Endothelial cell (in vitro differentiated cells): ENCODE data around the gene FAM163A. TPM values are rescaled to one million over a fixed set of nuclear protein-coding genes. Genes with fewer than 3 reads are reported as not detected.

Experiments
- DNase-seq: peaks from one replicate; pipeline ENCODE4 v3.0.0; 2021; ENCODE audit warnings: low spot score
- H3K27ac Mint-ChIP-seq: one replicate; pipeline ENCODE4 v1.8.0; 2021; ENCODE audit warnings: mixed read lengths, inconsistent platforms; ENCODE audit not compliant: unreplicated experiment
- H3K27me3 Mint-ChIP-seq: one replicate; pipeline ENCODE4 v1.8.0; 2021; ENCODE audit warnings: mild to moderate bottlenecking, moderate library complexity, mixed read lengths, inconsistent platforms; ENCODE audit not compliant: unreplicated experiment
- H3K36me3 Mint-ChIP-seq: one replicate; pipeline ENCODE4 v1.8.0; 2021; ENCODE audit warnings: mild to moderate bottlenecking, low read depth, mixed read lengths, inconsistent platforms; ENCODE audit not compliant: unreplicated experiment
- H3K4me1 Mint-ChIP-seq: one replicate; pipeline ENCODE4 v1.8.0; 2021; ENCODE audit warnings: mild to moderate bottlenecking, mixed read lengths, inconsistent platforms; ENCODE audit not compliant: unreplicated experiment
- H3K4me3 Mint-ChIP-seq: one replicate; pipeline ENCODE4 v1.8.0; 2021; ENCODE audit warnings: mild to moderate bottlenecking, mixed read lengths, inconsistent platforms; ENCODE audit not compliant: unreplicated experiment
- H3K9me3 Mint-ChIP-seq: one replicate; pipeline ENCODE4 v1.8.0; 2021; ENCODE audit warnings: mixed read lengths, inconsistent platforms; ENCODE audit not compliant: unreplicated experiment
- total RNA-seq: library from RNA; stranded (reverse); fragmentation: NEBNext Ultra II Directional; extraction: Animal tissue kit (Norgen Biotek cat#: 25700); gene quantifications from one replicate; pipeline ENCODE4 v1.2.1, GENCODE V29; 2021; ENCODE audit not compliant: unreplicated experiment
- TF ChIP-seq, protein P1 (sequence below): fragments of 200-600 bp; sonication (generic); IDR thresholded peaks from one replicate; pipeline ENCODE4 v1.5.0; 2021; ENCODE audit warnings: antibody characterized with exemption; ENCODE audit not compliant: unreplicated experiment

The FAM163A gene
- total RNA-seq, 1 donor from 2014 or later, result not detected

DNA sequence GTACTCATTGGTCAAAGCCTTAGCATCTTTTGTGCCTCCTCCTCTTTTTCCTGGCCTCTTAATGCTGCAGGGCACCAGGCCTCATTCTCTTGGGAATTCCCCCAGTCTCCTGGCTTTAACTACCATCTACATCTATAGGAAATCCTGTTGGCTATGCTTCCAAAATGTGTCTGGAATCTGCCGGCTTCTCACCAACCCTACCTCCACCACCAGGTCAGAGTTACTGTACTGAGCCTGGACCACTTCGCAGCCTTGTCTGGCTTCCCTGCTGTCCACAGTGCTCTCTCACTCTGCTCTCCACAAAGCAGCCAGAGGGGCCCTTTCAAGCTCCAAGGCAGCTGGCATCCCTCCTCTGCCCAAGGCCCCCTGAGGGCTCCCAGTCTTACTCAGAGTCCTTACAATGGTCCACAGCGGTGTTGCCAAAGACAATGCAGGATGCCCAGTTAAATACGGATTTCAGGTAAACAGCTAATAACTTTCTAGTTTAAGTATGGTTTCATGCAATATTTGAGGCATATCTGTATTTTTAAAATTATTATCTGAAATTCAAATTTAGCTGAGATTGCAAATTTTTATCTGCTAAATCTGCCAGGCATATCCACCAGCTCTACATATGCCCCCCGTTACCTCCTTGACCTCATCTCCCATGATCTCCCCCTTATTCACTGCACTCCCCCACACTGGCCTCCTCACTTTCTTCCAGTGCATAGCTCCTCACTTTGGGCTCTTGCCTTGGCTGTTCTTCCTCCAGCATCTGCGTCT, 34.5 kb upstream of the FAM163A start:
- TF ChIP-seq, protein P1, sequence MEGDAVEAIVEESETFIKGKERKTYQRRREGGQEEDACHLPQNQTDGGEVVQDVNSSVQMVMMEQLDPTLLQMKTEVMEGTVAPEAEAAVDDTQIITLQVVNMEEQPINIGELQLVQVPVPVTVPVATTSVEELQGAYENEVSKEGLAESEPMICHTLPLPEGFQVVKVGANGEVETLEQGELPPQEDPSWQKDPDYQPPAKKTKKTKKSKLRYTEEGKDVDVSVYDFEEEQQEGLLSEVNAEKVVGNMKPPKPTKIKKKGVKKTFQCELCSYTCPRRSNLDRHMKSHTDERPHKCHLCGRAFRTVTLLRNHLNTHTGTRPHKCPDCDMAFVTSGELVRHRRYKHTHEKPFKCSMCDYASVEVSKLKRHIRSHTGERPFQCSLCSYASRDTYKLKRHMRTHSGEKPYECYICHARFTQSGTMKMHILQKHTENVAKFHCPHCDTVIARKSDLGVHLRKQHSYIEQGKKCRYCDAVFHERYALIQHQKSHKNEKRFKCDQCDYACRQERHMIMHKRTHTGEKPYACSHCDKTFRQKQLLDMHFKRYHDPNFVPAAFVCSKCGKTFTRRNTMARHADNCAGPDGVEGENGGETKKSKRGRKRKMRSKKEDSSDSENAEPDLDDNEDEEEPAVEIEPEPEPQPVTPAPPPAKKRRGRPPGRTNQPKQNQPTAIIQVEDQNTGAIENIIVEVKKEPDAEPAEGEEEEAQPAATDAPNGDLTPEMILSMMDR, result no peak
- H3K4me1 Mint-ChIP-seq, result no peaks in the 10 kb centered on the region
- H3K36me3 Mint-ChIP-seq, result no peaks in the 10 kb centered on the region
- no peaks in the 10 kb centered on the region for H3K9me3 Mint-ChIP-seq
- no peak overlapping the region for H3K27ac Mint-ChIP-seq
- H3K27me3 Mint-ChIP-seq, result no peaks in the 10 kb centered on the region
- no peak for DNase-seq
- no peak overlapping the region for H3K4me3 Mint-ChIP-seq

DNA sequence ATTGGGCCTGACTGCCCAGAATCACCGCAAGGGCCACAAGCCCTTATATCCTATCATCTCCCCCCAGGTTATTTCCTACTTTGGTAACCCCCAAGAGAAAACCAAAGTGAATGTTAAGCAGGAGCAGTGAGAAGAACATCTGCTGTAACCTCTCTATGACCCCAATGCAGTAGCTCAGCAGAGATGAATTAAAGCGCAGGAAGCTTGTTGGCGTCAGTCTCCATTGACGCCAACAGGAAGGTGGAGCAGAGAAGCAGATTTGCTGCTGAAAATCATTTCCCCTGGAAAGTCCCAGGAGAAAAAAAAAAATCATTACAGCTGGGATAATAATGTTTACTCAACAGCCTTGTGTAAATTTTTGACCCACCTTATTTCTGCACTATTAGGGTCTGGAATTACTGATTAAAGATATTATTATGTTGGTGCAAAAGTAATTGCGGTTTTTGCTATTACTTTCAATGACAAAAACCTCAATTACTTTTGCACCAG, 33.2 kb upstream of the FAM163A start:
- Mint-ChIP-seq H3K36me3 (no peaks in the 10 kb centered on the region), H3K4me3 (no peak overlapping the region), H3K27ac (no peak overlapping the region), H3K9me3 (no peaks in the 10 kb centered on the region), H3K27me3 (no peaks in the 10 kb centered on the region), H3K4me1 (no peaks in the 10 kb centered on the region)
- no peak for DNase-seq
- TF ChIP-seq, protein P1, result no peak

DNA sequence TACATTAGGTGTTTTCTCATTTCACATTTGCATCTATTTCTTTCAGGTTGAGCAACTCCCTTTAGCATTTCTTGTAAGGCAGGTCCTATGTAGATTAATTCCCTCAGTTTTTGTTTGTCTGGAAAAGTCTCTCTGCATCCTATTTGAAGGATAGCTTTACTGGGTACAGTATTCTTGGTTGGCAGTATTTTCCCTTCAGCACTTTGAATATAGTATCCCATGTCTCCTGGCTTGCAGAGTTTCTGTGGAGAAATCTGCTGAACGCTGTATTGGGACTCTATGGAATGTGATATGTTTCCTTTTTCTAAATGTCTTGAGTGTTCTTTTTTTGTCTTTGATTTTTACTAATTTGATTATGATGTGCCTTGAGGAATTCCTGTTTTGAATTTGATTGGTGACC, 28.9 kb upstream of the FAM163A start:
- peaks cover 3% of the 10 kb centered on the region for H3K36me3 Mint-ChIP-seq
- no peaks in the 10 kb centered on the region for H3K9me3 Mint-ChIP-seq
- no peak overlapping the region for H3K4me3 Mint-ChIP-seq
- DNase-seq, result no peak
- H3K27ac Mint-ChIP-seq, result no peak overlapping the region
- TF ChIP-seq, protein P1, result no peak
- no peaks in the 10 kb centered on the region for H3K27me3 Mint-ChIP-seq
- H3K4me1 Mint-ChIP-seq, result no peaks in the 10 kb centered on the region

DNA sequence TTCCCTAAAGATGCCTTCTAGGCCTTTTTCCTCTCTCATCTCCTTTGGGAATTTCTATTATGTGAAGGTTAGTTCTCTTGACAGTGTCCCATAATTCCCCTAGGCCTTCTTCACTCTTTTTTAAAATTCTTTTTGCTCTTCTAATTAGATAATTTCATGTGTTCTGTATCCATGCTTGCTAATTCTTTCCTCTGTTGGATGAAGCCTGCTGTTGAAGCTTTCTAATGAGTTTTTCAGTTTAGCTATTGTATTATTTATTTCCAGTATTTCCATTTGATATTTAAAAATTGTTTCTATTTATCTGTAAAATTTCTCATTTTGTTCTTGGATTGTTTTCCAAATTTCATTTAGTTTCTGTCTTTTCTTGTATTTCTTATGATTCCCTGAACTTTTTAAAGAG, 28.5 kb upstream of the FAM163A start:
- DNase-seq, result no peak
- no peaks in the 10 kb centered on the region for H3K4me1 Mint-ChIP-seq
- TF ChIP-seq, protein P1, result no peak
- no peaks in the 10 kb centered on the region for H3K9me3 Mint-ChIP-seq
- no peaks in the 10 kb centered on the region for H3K27me3 Mint-ChIP-seq
- peaks cover 3% of the 10 kb centered on the region for H3K36me3 Mint-ChIP-seq
- no peak overlapping the region for H3K4me3 Mint-ChIP-seq
- no peak overlapping the region for H3K27ac Mint-ChIP-seq

DNA sequence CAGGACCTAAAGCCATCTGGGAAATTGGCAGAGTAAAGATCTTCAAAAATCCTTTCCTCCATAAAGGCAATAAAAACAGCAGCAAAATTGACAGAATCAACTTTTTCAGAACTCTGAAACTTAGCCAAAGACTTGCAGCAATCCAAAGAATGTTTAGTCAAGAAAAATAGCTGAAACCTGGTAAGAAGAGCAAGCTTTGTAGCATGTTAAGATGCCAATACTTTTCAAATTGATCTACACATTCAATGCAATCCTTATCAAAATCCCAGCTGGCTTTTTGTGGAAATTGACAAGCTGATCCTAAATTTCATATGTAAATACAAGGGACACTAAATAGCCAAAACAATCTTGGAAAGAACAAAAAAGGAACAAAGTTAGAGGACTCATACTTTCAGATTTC, 23.8 kb upstream of the FAM163A start:
- no peak for DNase-seq
- Mint-ChIP-seq H3K36me3 (peaks cover 3% of the 10 kb centered on the region), H3K27me3 (no peaks in the 10 kb centered on the region), H3K9me3 (no peaks in the 10 kb centered on the region), H3K4me3 (no peak overlapping the region), H3K27ac (no peak overlapping the region), H3K4me1 (no peaks in the 10 kb centered on the region)
- TF ChIP-seq, protein P1, result no peak
